MM.1S (cell line): ENCODE results near the gene SNX33.

ENCODE experiments used
- DNase-seq: peaks from one replicate; pipeline ENCODE4 v3.0.0-alpha.2; 2015
- H2AFZ ChIP-seq: fragments of 300-600 bp; sonication (generic); 2 replicates; pipeline ENCODE4 v1.6.0; 2016; ENCODE audit warnings: antibody characterized with exemption, low read length
- H3F3A ChIP-seq: fragments of 300-600 bp; sonication (generic); 2 replicates; pipeline ENCODE4 v1.6.1; 2016; ENCODE audit warnings: mild to moderate bottlenecking, antibody characterized with exemption, low read length, moderate library complexity, mixed read lengths; ENCODE audit not compliant: insufficient read depth
- H3K27ac ChIP-seq: fragments of 300-600 bp; sonication (generic); 2 replicates; pipeline ENCODE4 v1.5.1; 2016; ENCODE audit warnings: mild to moderate bottlenecking, low read length
- H3K27me3 ChIP-seq: fragments of 300-600 bp; sonication (generic); replicated peaks from 2 replicates; pipeline ENCODE4 v1.6.0; 2016; ENCODE audit warnings: low read length; ENCODE audit not compliant: insufficient read depth
- H3K36me3 ChIP-seq: fragments of 300-600 bp; sonication (generic); replicated peaks from 2 replicates; pipeline ENCODE4 v1.6.1; 2016; ENCODE audit warnings: mild to moderate bottlenecking, low read length, mixed read lengths; ENCODE audit not compliant: insufficient read depth
- H3K4me1 ChIP-seq: fragments of 300-600 bp; sonication (generic); 2 replicates; pipeline ENCODE4 v1.6.1; 2016; ENCODE audit warnings: low read length, mixed read lengths
- H3K4me2 ChIP-seq: fragments of 300-600 bp; sonication (generic); 2 replicates; pipeline ENCODE4 v1.6.0; 2016; ENCODE audit warnings: low read depth, low read length
- H3K4me3 ChIP-seq: fragments of 300-600 bp; sonication (generic); 2 replicates; pipeline ENCODE4 v1.5.1; 2016; ENCODE audit warnings: low read length, mixed read lengths
- H3K79me2 ChIP-seq: fragments of 300-600 bp; sonication (generic); 2 replicates; pipeline ENCODE4 v1.6.1; 2016; ENCODE audit warnings: mixed run types, low read length, mixed read lengths
- H3K9ac ChIP-seq: fragments of 300-600 bp; sonication (generic); 2 replicates; pipeline ENCODE4 v1.6.1; 2016; ENCODE audit warnings: low read length, mixed read lengths
- H3K9me2 ChIP-seq: fragments of 300-600 bp; sonication (generic); replicated peaks from 2 replicates; pipeline ENCODE4 v1.6.1; 2016; ENCODE audit warnings: mild to moderate bottlenecking, low read length, mixed read lengths; ENCODE audit not compliant: insufficient read depth
- H3K9me3 ChIP-seq: fragments of 300-600 bp; sonication (generic); replicated peaks from 2 replicates; pipeline ENCODE4 v1.6.1; 2016; ENCODE audit warnings: mild to moderate bottlenecking, low read length, mixed read lengths; ENCODE audit not compliant: insufficient read depth
- H4K20me1 ChIP-seq: fragments of 300-600 bp; sonication (generic); 2 replicates; pipeline ENCODE4 v1.6.1; 2016; ENCODE audit warnings: mild to moderate bottlenecking, low read length, moderate library complexity, mixed read lengths; ENCODE audit not compliant: insufficient read depth
- CTCF ChIP-seq: fragments of 300-600 bp; sonication (generic); IDR thresholded peaks from 2 replicates; pipeline ENCODE4 v1.5.1; 2016; ENCODE audit warnings: antibody characterized with exemption, low read length, mixed read lengths
- EZH2 ChIP-seq: fragments of 300-600 bp; sonication (generic); optimal IDR thresholded peaks from 2 replicates; pipeline ENCODE3; 2017; ENCODE audit warnings: low read depth, mild to moderate bottlenecking, antibody characterized with exemption, low read length, mixed read lengths
- EZH2phosphoT487 ChIP-seq: fragments of 300-600 bp; sonication (generic); IDR thresholded peaks from 2 replicates; pipeline ENCODE4 v1.6.1; 2018; ENCODE audit warnings: antibody characterized with exemption, low read length

SNX33 gene

GRCh38 chr15:75663931-75664421, 16.3 kb downstream of the SNX33 start:
- H3K9ac ChIP-seq = no peak overlapping the region
- H3K9me3 ChIP-seq = no peaks in the 10 kb centered on the region
- H3K79me2 ChIP-seq = no peaks in the 10 kb centered on the region
- no peak overlapping the region for H3K4me3 ChIP-seq
- no peaks in the 10 kb centered on the region for H3K4me1 ChIP-seq
- no peak overlapping the region for H2AFZ ChIP-seq
- DNase-seq = no peak
- H3K36me3 ChIP-seq = no peaks in the 10 kb centered on the region
- no peaks in the 10 kb centered on the region for H3F3A ChIP-seq
- H4K20me1 ChIP-seq = no peaks in the 10 kb centered on the region
- H3K9me2 ChIP-seq = no peaks in the 10 kb centered on the region
- 0 out of 2 replicates have a peak, but pooled peaks cover 2% of the 10 kb centered on the region for H3K27me3 ChIP-seq
- H3K27ac ChIP-seq = no peak overlapping the region
- no peak overlapping the region for H3K4me2 ChIP-seq
- TF ChIP-seq EZH2phosphoT487 (no peak), EZH2 (no peak), CTCF (no peak)

GRCh38 chr15:75666823-75667501, 19.2 kb downstream of the SNX33 start:
- H3K9me2 ChIP-seq = no peaks in the 10 kb centered on the region
- no peaks in the 10 kb centered on the region for H4K20me1 ChIP-seq
- H3K4me2 ChIP-seq = no peak overlapping the region
- no peak overlapping the region for H2AFZ ChIP-seq
- H3K79me2 ChIP-seq = no peaks in the 10 kb centered on the region
- TF ChIP-seq EZH2phosphoT487 (no peak), EZH2 (no peak), CTCF (no peak)
- H3K9ac ChIP-seq = no peak overlapping the region
- no peak overlapping the region for H3K27ac ChIP-seq
- H3K4me3 ChIP-seq = no peak overlapping the region
- H3K4me1 ChIP-seq = no peaks in the 10 kb centered on the region
- H3F3A ChIP-seq = no peaks in the 10 kb centered on the region
- no peaks in the 10 kb centered on the region for H3K36me3 ChIP-seq
- H3K9me3 ChIP-seq = no peaks in the 10 kb centered on the region
- H3K27me3 ChIP-seq = peaks cover 2% of the 10 kb centered on the region; the same call in 1 of the 2 replicates
- no peak for DNase-seq

GRCh38 chr15:75669191-75669878, 21.6 kb downstream of the SNX33 start:
- no peak overlapping the region for H3K4me2 ChIP-seq
- no peak overlapping the region for H3K9ac ChIP-seq
- no peak overlapping the region for H2AFZ ChIP-seq
- no peak overlapping the region for H3K27ac ChIP-seq
- no peaks in the 10 kb centered on the region for H3K36me3 ChIP-seq
- no peak for DNase-seq
- no peaks in the 10 kb centered on the region for H3K9me2 ChIP-seq
- no peaks in the 10 kb centered on the region for H3K79me2 ChIP-seq
- H3F3A ChIP-seq = no peaks in the 10 kb centered on the region
- no peak overlapping the region for H3K4me3 ChIP-seq
- no peaks in the 10 kb centered on the region for H3K9me3 ChIP-seq
- TF ChIP-seq EZH2phosphoT487 (no peak), CTCF (no peak), EZH2 (no peak)
- no peaks in the 10 kb centered on the region for H3K4me1 ChIP-seq
- H4K20me1 ChIP-seq = no peaks in the 10 kb centered on the region
- peaks cover 2% of the 10 kb centered on the region; the same call in 1 of the 2 replicates for H3K27me3 ChIP-seq
